Cardiac ventricle fibroblast (primary cell): ENCODE data around the gene FOXL1. TPM values are rescaled to one million over a fixed set of nuclear protein-coding genes. Genes with fewer than 3 reads are reported as not detected.

ENCODE experiments used
- total RNA-seq: library from RNA; depleted of rRNA; stranded (reverse); fragments of >200 nt; gene quantifications from 2 replicates; pipeline ENCODE4 v1.2.3, GENCODE V29; 2015

FOXL1 gene
- 1.9 and 2.7 TPM in 2 replicates for total RNA-seq

DNA sequence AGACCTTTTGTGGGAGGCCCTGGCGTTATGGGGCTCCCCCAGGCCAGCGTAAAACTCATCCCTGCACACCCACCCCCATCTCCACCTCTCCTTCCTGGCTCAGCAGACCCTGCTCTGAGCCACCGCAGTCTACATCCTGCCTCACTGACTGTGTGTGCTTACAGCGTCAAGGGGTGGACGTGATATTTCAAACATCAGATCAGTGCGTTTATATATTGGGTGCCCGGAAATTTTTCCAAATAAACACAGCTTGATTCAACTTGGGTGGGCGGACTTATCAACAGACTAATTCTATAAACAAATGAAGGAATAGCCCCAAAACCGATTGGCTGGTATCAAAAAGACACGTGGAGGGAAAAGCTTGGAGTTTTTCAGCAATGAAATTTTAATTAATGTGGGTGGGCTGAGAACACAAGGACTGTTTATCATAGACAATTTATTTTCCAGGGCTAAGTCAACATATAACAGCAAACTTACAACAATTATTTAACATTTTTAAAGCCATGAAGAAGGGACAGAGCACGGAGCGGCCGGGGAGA is at the start of gene FOXL1:
TSS of gene FOXL1 (plus strand) at position 489 of the 539 bp plus-strand sequence. CDS start 175 bp downstream, outside the sequence.

DNA sequence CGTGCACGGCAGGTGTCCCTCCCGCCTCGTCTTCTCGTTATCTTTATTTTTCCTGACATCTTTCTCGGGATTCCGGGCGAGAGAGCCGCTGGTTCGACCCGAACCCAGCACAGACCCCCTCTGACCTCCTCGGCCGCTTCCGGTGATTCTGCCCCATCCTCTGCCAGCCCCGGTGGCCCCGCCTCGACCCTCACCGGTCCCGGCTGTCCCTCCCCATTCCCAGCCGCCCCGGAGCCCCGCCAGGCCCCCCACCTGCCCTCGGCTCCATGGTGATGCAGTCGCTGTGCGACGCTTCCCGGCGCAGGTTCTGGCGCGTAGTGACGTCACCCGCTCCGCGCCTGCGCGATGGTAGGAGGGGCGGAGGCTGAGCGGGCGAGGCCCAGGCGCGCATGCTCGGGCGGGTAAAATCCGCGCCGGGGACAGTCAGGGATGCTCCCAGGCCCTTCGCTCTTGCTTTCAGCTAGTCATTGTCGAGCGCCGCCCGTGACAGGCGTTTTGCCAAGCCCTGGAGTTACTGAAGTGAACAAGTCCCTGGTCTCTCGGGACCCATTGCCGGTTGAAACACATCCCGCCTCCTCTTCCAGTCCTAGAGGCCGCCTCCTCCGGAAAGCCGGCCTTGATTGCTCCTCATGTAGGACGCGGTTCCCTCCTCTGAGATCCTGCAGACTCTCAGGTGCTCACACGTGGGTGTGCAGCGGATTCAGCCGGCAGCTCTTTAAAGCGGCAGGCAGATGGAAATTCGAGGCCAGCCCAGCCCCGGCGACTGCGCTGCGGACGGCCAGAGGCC is 23.2 kb upstream of the FOXL1 start, which contains the start of gene MTHFSD:
TSS of gene MTHFSD (minus strand) at position 319 of the 787 bp plus-strand sequence. CDS start at position 268, 51 bp downstream.

DNA sequence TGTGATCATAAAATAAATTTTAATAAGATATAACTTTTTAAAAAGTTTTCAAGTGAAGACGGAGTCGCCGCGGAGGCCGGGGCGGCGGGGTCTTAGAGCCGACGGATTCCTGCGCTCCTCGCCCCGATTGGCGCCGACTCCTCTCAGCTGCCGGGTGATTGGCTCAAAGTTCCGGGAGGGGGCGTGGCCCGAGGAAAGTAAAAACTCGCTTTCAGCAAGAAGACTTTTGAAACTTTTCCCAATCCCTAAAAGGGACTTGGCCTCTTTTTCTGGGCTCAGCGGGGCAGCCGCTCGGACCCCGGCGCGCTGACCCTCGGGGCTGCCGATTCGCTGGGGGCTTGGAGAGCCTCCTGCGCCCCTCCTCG is 11.8 kb upstream of the FOXL1 start, which contains the start of gene FOXC2:
TSS of gene FOXC2 (plus strand) at position 229 of the 365 bp plus-strand sequence. CDS start 507 bp downstream, outside the sequence.

Other genes with a start within 250 kb of the FOXL1 start
- gene FOXF1, start 68.0 kb upstream of the FOXL1 start, total RNA-seq: not detected in 2 replicates
- gene MTHFSD, start 23.3 kb upstream of the FOXL1 start, total RNA-seq: 12.7 and 15.7 TPM in 2 replicates
- gene FOXC2, start 11.7 kb upstream of the FOXL1 start, total RNA-seq: 4.4 and 4.5 TPM in 2 replicates